Renal cortical epithelial cell (primary cell): ENCODE data around the gene POLD3. TPM values are rescaled to one million over a fixed set of nuclear protein-coding genes. Genes with fewer than 3 reads are reported as not detected.

Experiments
- DNase-seq: peaks from one replicate; pipeline ENCODE4 v3.0.0-alpha.2; 2011; ENCODE audit warnings: low read depth
- total RNA-seq: library from RNA; depleted of rRNA; stranded (reverse); fragments of >200 nt; gene quantifications from 2 replicates; pipeline ENCODE4 v1.2.3, GENCODE V29; 2014

Gene POLD3
- total RNA-seq = 7.3 and 13.4 TPM in 2 replicates

DNA sequence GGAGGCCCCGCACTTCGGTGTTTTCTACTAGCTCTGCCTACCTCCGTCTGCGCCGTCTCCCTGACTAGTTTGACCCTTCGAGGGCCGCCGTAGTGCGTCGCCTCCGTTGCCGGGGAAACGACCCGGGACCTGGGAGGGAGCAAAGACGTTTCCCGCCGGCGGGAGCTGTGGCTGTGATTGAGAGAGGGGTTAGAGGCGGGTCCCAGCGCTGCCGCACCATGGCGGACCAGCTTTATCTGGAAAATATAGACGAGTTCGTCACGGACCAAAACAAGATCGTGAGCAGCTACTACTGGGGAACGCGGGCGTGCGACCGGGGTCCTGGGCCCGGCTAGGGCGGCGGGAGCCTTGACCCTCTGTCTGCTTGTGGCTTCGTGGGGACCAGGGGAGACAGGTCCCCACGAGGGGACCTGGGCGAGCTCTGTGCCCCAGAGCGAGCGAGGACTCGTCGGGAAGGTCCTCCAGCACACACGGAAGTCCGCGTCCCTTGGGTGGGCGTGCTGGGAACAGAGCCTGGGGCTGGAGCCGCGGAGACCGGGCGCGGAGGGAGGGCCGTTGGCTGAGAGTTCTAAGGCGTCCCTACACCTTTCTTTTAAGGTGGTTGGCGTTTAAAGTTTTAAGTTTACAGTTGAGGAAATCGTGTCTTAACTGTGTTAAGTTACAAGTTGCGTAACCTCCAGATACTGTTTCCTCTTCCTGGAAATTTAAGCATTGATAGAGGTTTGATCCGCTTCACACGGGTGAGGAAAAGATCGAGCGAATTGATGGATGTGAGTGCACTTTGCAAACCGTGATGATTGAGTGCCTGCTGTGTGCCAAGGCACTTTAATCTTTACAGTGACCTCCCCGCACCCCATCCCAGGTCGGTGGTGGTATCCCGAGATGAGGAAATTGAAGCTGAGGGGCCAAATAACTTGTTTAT lies at the start of gene POLD3:
Gene POLD3, plus strand, starts transcription at position 142 of the 922 bp plus-strand sequence. Its CDS starts 77 bp downstream, at position 219.
- DNase-seq = peak; percentile 78

- no peak for DNase-seq
Measured at GRCh38 chr11:74543991-74544390, 48.4 kb upstream of the POLD3 start.

GRCh38 chr11:74546752-74547151 lies 45.6 kb upstream of the POLD3 start:
- peak; percentile 75 for DNase-seq

DNA sequence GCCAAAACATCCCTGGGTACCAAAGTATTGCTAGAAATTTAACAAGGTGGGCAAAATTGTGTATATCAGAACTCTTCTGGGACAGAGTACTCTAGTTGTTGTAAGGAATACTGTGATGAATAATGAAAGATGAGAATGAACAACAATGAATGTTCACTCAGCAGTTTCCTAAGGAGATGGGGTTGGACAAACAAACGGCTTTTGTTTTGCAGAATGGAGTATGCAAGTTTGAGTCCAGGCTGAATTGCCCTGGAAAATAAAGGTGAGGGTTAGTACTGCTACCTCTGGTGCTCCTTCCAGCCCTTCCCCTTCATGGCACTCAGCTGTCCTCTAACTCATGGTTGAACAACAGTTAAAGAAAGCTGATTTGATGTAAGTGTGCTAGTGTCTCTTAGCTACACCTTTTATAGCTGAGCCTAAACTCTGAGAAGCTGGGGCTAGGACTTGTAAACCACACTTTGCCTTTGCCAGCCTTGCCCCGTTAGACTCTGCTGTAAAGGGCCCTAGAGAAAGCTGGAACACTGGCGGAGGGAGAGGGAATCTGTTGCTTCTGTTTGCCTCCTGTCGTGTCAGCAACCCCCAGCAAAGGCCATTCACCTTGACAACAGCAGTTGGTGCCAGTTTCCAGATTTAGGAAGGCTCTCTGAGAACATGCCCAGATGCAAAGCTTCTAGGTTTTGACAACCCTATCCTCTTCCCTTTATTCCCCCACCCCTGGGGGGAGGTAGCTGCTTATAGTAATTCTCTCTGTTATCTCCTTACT lies 41.2 kb upstream of the POLD3 start:
- no peak for DNase-seq

GRCh38 chr11:74551754-74552145 lies 40.6 kb upstream of the POLD3 start:
- no peak for DNase-seq

DNA sequence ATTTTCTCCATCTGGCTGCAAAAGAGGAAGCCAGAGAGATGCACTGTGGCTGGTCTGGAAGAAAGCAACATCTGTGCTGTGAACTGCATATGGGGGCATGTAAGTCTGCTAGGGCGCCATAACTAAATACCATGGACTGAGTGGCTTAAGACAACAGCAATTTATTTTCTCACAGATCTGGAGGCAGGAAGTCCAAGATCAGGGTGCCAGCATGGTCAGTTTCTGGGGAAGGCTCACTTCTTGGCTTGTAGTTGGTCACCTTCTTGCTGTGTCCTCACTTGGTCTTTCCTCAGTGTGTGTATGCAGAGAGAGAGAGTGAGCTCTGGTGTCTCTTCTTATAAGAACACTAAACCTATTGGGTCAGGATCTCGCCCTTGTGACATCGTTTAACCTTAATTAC lies 34.9 kb upstream of the POLD3 start:
- DNase-seq = no peak

DNA sequence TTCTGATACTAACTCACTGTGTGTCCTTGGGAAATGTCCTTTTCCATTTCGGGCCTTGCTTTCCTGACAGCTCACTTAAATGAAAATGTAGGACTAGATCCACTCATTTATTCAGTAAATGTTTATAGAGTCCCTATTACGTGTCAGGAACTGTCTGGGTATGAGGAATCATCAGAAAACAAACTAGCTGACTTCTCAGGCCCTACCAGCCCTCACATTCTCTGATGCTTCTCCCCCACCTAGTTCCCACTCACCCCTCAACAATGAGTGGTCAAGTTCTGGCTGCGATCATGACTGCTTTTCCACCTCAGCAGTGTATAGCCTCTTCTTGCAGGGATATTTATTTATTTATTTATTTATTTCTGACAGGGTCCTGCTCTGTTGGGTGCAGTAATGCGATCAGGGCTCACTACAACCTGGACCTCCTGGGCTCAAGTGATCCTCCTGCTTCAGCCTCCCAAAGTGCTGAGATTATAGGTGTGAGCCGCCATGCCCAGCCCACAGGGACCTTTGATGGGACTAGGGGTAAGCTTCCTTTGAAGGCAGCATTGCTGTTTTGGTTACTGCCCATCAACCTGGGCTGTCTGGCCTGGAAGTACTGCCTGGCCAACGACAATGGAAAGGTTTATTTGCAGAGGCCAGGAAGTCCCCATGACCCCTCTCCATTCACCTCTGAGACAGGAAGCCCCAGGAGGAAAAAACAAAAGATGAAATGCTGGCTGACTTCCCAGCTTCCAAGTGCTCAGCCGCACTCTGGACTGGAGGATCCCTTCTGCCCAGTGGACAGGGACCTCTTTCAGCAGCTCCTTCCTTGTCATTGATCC lies 33.1 kb upstream of the POLD3 start:
- peak; percentile 60 for DNase-seq

DNA sequence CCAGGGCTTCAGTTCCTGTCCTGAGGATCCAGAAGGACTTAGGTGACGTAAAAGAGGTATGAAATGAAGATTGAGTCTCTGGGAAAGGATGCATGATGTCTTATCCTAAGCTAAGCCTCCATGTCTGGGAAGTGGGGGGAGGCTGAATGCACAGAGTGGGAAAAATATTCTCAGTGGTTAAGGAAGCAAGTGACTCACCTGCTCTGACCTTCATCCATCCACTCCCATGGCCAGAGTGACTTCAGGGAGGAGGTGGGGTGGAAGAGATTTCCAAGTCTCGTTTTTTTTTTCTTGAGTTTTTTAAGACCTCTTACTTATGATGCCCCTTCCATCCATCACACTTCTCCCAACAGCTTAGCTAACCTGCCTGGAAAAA lies 32.5 kb upstream of the POLD3 start:
- DNase-seq = peak; percentile 77

DNA sequence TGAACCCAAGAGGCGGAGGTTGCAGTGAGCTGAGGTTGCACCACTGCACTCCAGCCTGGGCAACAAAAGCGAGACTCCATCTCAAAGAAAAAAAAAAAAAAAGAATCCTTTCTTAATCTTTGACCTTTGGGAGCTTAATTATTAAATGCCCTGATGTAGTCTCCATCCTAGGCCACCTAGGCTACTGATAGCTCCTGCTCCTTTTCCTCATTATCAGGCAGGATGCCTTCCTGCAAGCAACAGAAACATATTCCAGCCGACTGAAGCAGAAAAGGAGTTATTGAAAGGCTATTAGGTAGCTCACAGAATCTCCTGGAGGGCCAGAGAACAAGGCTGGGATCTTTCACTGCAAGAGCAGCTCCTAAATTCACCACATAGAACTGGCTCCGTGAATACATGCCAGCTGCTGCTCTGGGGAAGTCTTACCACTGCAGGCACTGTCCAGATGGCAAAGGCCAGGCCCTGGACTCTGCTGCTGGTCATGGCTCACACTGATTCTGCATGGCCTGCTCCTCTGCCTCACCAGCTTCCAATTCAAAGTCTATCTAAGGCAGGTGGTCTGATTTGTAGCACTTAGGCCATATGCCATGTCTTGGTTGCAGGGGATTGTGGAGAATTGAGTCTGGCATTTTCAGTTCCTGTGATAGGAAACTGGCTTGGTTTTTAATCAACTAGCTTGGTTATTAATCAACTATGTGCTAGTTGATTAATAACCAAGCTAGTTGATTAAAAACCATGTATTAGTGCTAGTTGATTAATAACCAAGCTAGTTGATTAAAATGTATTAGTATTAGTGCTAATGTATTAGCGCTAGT lies 26.0 kb upstream of the POLD3 start:
- peak; percentile 66 for DNase-seq

- DNase-seq = no peak
Measured at GRCh38 chr11:74568028-74568427, 24.4 kb upstream of the POLD3 start.

GRCh38 chr11:74570266-74571061 lies 21.9 kb upstream of the POLD3 start:
- peak; percentile 59 for DNase-seq

DNA sequence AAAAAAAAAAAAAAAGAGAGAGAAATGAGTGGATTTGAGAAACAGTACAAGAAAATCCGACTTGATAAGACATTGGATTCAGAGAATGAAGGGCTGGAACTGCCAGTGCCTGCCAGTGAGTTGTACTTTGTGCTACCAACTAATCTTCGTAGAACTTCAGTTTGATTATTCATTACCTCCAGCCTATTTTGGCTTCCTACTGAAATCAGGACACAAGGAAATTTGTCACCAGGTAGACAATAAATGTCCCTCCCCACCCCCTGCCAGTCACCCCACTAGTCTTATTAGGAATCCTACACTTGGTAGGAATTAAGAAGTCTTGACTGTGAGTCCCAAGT lies 21.4 kb upstream of the POLD3 start:
- DNase-seq = no peak

- no peak for DNase-seq
Measured at GRCh38 chr11:74572349-74572748, 20.0 kb upstream of the POLD3 start.

DNA sequence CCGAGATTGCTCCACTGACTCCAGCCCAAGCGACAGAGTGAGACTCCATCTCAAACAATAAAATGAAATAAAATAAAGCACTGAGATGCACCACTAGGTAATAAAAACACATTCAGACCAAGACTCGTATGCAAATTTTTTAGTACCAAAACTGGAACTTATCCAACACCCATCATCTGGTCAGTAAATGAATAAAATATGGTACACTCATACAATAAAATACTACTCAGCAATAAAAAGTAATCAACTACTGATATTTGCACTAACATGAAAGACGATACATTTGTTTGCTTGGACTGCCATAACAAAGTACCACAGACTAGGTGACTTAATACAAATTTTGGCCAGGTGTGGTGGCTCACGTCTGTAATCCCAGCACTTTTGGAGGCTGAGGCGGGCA lies 17.8 kb upstream of the POLD3 start:
- no peak for DNase-seq

- DNase-seq = no peak
Measured at GRCh38 chr11:74575999-74576398, 16.4 kb upstream of the POLD3 start.

DNA sequence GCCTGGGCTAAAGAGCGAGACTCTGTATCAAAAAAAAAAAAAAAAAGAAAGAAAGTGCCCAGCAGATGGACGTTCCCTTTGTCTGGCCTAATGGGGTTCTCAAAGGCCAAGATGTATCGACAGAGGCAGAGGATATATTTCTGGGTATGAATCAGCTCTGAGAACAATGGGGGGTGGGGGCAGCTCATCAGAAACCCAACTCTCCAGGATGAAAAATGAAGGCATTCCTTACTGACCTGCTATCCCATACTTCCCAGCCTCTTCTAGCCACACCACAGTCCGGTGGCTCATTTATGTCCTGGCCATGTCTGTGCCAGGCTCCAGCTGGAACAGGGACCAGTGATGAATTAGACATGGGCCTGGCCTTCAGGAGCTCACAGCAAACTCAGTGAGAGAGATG lies 15.2 kb upstream of the POLD3 start:
- DNase-seq = no peak

DNA sequence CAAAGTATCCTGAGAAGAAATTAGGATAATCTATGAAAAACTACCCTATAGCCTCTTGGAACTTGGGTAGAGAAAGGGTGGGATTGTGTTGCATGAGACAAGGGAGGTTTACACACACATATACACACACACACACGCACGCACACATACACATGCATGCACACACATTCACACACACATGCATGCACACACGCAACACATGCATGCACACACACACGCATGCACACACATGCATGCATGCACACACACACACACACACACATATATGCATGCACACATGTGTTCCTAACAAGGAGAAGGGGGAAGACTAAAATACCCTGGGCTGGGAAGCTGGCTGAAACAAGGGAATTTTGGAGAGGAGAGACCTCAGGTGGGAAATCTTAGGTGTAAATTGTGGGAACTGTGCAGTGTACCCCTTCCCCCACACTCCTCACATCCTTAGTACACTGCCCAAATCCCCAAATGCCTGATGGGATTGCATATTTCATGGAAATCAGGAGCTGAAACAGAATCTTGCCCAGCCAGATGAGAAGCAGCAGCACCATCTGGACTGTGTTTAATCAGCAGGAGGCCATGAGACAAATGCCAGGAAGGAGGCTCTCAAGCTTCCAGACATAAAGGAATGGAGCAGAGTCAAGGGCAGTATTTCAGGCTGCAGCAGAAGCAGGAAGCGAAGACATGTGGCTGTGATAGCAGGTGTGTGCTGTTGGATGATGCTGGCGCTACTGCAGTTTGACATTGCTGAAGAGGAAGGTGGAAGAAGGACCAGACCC lies 14.6 kb upstream of the POLD3 start:
- no peak for DNase-seq

GRCh38 chr11:74579577-74580270 lies 12.7 kb upstream of the POLD3 start:
- no peak for DNase-seq

DNA sequence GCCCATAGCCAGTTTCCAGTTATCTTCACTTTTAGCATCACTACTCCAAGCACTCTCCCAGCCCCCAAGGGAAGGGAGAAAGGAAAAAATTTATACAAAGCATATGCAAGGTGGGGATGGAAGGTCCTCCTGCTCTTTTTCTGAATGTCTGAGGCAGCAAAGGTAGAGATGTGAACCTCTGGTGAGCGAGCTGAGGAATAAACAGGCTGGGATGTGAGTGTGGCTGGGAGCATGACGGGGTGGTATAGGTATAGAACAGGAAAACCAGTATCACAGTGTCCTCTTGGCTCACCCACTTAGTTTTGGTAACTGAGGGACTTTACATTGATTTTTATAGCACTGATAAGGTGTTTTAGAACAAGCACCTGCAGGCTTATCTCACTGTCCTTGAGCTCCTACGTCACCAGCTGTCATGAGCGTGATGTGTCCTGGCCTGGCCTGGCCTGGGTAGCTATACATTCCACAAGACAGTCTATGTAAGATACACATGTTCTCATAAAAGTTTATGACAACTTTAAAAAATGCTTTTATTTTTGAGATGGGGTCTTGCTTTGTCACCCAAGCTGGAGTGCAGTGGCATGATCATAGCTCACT lies 10.3 kb upstream of the POLD3 start:
- no peak for DNase-seq
